Left ventricle myocardium inferior (tissue), 1 donor: ENCODE measurements around the gene ARMH2. TPM values are rescaled to one million over a fixed set of nuclear protein-coding genes. Genes with fewer than 3 reads are reported as not detected.

Experiments
- DNase-seq: peaks from one replicate; pipeline ENCODE4 v3.0.0-alpha.2; 2020
- H3K27ac ChIP-seq: fragments of 200-600 bp; replicated peaks from 2 replicates; pipeline ENCODE4 v1.8.0; 2021
- H3K27me3 ChIP-seq: fragments of 200-600 bp; 2 replicates; pipeline ENCODE4 v1.8.0; 2021; ENCODE audit warnings: low read depth
- H3K36me3 ChIP-seq: fragments of 200-600 bp; 2 replicates; pipeline ENCODE4 v1.8.0; 2021
- H3K4me1 ChIP-seq: fragments of 200-600 bp; 2 replicates; pipeline ENCODE4 v1.8.0; 2021
- H3K4me3 ChIP-seq: fragments of 200-600 bp; 2 replicates; pipeline ENCODE4 v1.8.0; 2021; ENCODE audit warnings: mild to moderate bottlenecking, moderate library complexity
- H3K9me3 ChIP-seq: fragments of 200-600 bp; replicated peaks from 2 replicates; pipeline ENCODE4 v1.8.0; 2021
- intact Hi-C: fragments of 100-400 bp; cut with micrococcal nuclease; formaldehyde crosslinking; loops from one replicate; pipeline ENCODE4 v1.11.0; 2022
- total RNA-seq: library from RNA; stranded (reverse); fragmentation: NEBNext Ultra II Directional; extraction: Animal tissue kit (Norgen Biotek cat#: 25700); gene quantifications from one replicate; pipeline ENCODE4 v1.2.1, GENCODE V29; 2021
- TF ChIP-seq, protein P1 (sequence below): fragments of 200-600 bp; IDR thresholded peaks from 2 replicates; pipeline ENCODE4 v1.8.0; 2021; ENCODE audit warnings: antibody characterized with exemption, mild to moderate bottlenecking, borderline replicate concordance
- donor health status: DM: no; HTN: yes; CAD: no; lungs with severe emphysema.

Gene ARMH2
- total RNA-seq, 1 donor from 2014 or later, result not detected

DNA sequence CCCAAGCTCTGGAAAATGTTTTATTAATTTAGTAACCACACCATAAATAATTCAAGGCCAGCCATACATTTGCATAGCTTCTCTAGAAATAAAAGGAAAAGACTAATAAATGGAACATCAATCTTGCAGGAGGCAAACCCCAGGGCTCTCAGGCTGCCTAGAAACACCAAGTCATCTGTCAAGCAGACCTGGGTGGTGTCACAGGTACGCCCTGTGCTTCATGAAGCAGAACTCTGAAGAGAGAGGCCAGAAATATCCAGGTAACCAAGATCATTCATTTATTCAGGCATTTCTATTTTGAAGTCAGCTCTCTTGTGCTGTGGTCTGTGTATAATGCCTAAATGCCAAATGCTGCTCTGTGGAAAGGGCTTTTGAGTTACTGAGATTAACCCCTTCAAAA is 45.3 kb upstream of the ARMH2 start:
- Histone ChIP-seq H3K9me3 (no peaks in the 10 kb centered on the region), H3K4me3 (no peak overlapping the region), H3K27me3 (no peaks in the 10 kb centered on the region), H3K27ac (no peak overlapping the region), H3K4me1 (peaks cover 6% of the 10 kb centered on the region), H3K36me3 (peaks cover 10% of the 10 kb centered on the region)
- no peak for DNase-seq
- intact Hi-C loops, result no loop called here
- TF ChIP-seq, protein P1, sequence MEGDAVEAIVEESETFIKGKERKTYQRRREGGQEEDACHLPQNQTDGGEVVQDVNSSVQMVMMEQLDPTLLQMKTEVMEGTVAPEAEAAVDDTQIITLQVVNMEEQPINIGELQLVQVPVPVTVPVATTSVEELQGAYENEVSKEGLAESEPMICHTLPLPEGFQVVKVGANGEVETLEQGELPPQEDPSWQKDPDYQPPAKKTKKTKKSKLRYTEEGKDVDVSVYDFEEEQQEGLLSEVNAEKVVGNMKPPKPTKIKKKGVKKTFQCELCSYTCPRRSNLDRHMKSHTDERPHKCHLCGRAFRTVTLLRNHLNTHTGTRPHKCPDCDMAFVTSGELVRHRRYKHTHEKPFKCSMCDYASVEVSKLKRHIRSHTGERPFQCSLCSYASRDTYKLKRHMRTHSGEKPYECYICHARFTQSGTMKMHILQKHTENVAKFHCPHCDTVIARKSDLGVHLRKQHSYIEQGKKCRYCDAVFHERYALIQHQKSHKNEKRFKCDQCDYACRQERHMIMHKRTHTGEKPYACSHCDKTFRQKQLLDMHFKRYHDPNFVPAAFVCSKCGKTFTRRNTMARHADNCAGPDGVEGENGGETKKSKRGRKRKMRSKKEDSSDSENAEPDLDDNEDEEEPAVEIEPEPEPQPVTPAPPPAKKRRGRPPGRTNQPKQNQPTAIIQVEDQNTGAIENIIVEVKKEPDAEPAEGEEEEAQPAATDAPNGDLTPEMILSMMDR, result no peak

DNA sequence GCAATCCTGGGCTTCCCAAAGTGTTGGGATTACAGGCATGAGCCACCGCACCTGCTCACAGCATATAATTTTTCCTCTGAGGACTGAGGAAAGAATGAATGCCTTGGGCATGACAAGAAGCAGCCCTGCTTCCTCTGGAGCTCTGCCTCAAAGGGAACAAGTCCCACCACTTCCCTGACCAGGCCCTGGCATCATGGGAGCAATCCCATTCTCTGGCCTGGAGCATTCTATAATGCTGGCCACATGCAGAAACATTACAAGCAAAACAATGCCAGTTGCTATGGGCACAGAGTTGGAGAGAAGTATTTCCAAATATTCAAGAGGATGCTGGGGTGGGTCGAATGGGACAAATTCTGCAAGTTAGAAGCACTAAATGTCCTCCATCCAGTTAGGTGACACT is 41.5 kb upstream of the ARMH2 start:
- no peak overlapping the region for H3K27ac ChIP-seq

DNA sequence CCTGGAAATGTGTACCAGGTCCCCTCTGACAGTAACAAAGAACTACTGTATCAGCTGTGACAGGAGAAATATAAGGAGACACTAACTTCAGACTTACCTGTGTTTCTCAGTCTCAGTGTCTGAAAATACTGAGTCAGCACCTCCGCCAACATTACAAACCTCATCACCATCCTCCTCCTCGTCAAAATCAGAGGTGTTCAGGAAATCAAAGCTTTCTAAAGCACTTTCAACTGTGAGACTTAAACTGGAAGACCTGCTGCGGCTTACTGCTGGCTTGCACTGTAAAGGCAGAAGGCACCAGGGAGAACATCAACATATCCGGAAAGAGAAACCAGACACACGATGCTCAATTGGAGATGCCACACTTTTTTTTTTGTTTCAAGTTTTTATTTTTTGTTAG is 40.3 kb upstream of the ARMH2 start:
- intact Hi-C loops, result no loop called here
- peaks cover 23% of the 10 kb centered on the region for H3K4me1 ChIP-seq

More for the DNA sequence above, 41.5 kb upstream of the ARMH2 start:
- Histone ChIP-seq H3K27me3 (no peaks in the 10 kb centered on the region), H3K36me3 (no peaks in the 10 kb centered on the region), H3K9me3 (no peaks in the 10 kb centered on the region), H3K4me1 (peaks cover 24% of the 10 kb centered on the region), H3K4me3 (no peak overlapping the region)
- TF ChIP-seq, protein P1, result no peak
- no peak for DNase-seq
- intact Hi-C loops, result no loop called here

DNA sequence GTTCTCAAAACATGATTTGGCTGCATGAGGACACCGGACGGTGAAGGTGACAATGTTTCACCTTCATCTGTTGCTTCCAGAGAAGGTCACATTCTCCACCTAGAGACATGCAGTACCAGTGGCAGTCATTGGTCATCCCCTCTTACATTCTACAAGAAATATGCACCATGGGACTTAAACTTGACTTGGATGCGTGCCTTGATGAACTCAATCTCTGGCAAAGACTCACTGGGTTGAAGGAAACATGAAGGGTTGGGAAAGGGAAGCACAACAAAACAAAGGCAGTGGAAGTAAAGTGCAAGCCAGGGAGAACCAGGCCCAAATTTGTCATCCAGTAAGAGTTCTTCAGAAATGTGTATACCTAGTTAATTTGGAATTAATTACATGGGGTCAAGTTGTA is 39.4 kb upstream of the ARMH2 start:
- H3K4me3 ChIP-seq, result no peak overlapping the region
- no peaks in the 10 kb centered on the region for H3K36me3 ChIP-seq
- H3K4me1 ChIP-seq, result peaks cover 19% of the 10 kb centered on the region
- TF ChIP-seq, protein P1, result no peak
- H3K27me3 ChIP-seq, result no peaks in the 10 kb centered on the region
- no peak for DNase-seq
- intact Hi-C loops, result no loop called here
- no peak overlapping the region for H3K27ac ChIP-seq
- H3K9me3 ChIP-seq, result no peaks in the 10 kb centered on the region

More for the DNA sequence above, 40.3 kb upstream of the ARMH2 start:
- no peak for DNase-seq
- TF ChIP-seq, protein P1, result no peak
- Histone ChIP-seq H3K27ac (no peak overlapping the region), H3K27me3 (no peaks in the 10 kb centered on the region), H3K9me3 (no peaks in the 10 kb centered on the region), H3K4me3 (no peak overlapping the region), H3K36me3 (no peaks in the 10 kb centered on the region)

DNA sequence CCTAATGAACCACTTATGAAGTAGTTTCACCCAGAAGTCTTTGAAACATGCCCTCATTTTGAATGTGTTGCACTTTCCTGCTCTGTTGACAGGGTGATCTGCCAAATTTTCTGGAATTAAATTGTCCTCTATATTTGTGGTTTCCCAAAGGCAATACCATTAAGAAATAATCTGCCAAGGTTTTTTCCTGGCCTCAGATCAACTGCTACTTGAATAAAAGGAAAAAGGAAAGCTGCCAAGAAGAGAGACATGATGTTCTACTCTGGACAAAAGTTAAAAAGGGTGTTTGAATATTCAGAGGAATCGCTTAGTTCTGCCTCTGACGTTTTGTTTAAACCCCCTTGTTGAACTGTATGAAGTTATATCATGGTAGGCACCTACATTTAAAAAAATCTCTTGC is 37.4 kb upstream of the ARMH2 start:
- TF ChIP-seq, protein P1, result no peak
- no peak for DNase-seq
- H3K27me3 ChIP-seq, result no peaks in the 10 kb centered on the region
- no peaks in the 10 kb centered on the region for H3K9me3 ChIP-seq
- H3K36me3 ChIP-seq, result no peaks in the 10 kb centered on the region
- no peak overlapping the region for H3K4me3 ChIP-seq
- H3K4me1 ChIP-seq, result peaks cover 19% of the 10 kb centered on the region
- intact Hi-C loops, result no loop called here
- peak overlapping the region; percentile 58 for H3K27ac ChIP-seq
